NCI-H774 (cell line): ENCODE data around the gene PFDN4.
A peak's percentile ranks its signal among the peaks of the same experiment; 100 is the strongest.

Source experiments
- DNase-seq: peaks from one replicate; lab custom pipeline; 2025; lab: John Stamatoyannopoulos, UW

Gene PFDN4

DNA sequence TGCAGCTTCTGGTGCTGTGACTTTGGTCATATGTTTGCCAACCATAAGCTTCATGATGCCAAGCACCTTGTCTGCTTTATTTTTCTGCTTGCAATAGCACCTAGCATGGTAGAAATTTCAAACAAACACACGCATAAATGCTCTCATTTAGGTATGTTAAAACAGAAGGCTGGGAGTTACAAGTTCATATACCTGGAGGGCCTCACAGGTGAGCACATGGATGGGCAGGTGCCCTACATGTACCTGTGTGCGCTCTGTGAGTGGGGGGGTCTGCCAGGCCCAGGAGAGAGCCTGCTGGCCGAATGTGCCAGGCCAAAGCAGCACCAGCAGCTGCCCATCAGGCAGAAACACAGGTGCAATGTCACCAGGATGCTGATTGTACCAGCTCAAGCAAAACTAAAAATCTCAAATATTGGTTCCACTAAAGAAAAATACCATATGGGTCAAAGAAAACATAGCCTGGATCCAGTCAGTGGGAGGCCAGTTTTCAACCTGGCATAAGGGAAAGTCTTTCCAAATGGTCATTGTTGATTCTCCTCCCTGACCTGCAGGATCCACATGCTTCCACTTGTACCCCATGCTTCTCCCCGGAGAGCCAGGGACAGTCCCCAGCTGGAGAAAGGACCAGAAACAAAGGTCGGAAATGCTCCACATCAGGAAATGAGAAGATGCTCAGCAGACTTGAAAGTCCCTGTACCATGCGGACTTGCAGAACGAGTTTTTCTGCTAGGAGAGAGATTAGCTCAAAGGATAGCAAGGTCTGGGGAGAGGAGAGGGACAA, 7.2 kb upstream of the PFDN4 start:
- no peak for DNase-seq

DNA sequence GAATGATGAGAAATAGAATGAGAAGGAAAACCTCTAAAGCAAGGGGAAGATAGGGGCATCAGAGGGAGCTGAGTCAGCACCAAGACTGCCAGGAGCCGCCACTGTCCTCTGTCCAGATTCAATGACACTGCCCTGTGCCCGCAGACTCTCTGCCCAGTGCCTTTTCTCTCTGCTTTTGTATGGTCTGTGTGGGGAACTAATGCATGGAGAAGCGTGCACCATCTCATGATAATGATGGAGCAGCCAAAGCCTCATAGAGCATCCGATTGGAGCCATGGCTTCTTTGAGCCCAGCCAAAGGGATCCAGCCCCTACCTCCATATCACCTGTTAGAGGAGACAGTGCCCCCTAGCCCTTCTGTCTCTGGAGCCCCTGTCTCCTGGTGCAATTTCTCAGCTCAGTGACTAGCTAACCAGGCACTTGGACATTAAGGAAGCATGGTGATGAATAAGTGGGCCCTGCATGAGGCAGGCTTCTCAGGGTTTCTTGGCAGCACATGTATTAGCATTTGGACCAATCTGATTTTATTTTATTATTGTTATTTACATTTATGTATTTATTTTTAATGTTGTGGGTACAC, 6.5 kb upstream of the PFDN4 start:
- no peak for DNase-seq

DNA sequence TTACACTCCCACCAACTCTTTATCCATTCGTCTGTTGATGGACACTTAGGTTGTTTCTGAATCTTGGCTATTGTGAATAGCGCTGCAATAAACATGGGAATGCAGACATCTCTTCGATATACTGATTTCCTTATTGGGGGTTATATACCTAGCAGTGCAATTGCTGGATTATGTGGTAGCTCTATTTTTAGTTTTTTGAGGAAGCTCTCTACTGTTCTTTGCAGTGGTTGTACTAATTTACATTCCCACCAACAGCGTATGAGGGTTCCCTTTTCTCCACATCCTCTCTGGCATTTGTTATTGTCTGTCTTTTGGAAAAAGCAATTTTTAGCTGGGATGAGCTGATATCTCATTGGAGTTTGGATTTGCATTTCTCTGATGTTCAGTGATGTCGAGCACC, 4.6 kb upstream of the PFDN4 start:
- no peak for DNase-seq

DNA sequence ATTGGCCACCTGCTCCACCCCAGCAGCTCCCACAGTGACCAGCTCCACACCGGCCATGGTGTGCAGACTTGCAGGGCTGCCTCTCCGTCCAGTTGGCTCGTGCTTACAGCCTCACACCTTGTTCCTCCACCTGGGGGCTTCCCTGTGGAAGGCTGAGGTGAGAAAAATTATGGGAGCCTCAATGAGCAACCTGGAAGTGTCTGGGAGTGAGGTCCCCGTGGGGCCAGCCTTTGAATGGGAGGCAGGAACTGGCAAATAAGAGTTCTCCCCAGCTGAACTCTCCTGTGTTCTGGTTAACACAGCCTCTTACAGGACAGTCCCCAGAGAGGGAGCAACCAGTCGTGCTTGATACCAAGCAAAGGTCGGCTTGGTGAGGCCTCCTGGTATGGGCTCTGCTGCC, 3.8 kb upstream of the PFDN4 start:
- DNase-seq = no peak

DNA sequence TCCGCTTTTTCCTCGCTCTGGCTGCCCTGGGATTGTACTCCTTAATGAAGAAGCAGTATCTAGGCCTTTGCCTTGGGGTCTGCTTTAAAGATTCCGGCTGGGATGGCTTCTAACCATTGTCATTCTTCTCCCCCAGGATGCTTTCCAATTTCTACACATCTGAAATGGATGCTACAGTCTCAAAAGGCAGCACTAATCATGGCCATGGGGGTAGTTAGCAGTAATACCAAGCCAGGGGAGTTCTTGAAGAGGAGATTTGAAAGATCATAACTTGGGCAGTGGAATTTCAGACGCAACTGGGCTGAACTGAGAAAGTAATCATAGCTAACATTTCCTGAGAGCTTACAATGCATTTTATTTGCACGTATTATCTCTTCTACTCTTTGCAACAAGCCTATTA, 3.4 kb upstream of the PFDN4 start:
- no peak for DNase-seq

DNA sequence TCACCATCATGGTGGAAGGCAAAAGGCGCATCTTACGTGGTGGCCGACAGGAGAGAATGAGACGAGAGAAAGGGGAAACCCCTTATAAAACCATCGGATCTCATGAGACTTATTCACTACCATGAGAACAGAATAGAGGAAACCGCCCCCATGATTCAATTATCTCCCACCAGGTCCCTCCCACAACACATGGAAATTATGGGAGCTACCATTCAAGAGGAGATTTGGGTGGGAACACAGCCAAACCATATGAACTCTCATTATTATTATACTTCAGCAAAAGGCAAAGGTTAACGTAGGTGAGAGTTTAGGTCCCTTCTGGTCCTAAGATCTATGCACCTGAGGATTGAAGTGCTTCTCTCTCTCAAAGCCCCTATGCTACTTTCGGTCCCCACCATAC, 2.4 kb upstream of the PFDN4 start:
- no peak for DNase-seq

DNA sequence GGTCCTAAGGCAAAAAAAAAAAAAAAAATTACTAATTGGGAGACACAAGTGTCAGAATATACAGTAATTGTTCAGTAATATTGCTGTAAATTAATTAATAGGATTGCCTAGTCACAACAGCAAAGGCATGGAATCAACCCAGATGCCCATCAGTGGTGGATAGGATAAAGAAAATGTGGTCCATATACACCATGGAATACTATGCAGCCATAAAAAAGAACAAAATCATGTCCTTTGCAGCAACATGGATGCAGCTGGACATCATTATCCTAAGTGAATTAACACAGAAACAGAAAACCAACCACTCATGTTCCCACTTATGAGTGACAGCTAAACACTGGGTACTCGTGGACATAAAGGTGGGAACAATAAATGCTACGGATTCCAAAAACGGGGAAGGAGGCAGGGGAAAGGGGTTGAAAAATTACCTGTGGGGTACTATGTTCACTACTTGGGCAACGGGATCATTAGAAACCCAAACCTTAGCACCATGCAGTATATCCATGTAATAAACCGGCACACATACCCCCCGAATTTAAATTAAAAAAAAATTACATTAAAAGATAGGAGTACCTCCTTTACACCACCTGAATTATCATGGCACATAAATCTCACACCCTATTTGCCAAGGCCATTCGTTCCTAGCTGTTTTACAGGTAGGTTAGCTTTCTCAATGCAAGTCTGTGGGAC, 689 bp upstream of the PFDN4 start:
- DNase-seq = no peak

DNA sequence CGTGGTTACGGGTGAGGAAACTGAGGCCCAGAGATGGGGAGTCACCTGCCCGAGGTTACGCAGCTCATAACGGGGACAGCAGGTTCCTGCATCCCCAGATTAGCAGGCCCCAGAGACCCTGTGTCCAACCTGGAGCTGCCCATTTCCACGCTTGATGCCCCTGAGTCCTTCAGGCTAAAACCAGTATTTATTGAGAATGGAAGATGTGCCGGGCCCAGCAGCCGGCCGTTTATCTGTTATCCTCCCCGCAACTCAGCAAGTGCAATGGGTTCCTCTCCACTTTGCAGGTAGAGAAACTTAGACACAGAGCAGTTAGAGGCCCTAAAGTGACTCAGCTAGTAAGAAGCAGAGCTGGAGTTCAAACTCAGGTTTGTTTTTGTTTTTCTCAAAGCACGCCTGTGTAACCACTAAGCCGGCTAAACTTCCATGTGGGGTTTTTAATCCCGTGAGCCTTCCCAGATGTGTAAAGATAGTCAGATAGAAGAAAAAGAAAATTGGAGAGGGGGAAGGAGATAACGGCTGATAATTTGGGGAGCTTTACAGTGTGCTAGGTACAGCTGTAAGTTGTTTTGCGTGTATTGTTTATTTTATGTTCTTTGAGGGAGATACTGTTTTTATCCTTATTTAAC, 775 bp downstream of the PFDN4 start:
- DNase-seq = no peak

DNA sequence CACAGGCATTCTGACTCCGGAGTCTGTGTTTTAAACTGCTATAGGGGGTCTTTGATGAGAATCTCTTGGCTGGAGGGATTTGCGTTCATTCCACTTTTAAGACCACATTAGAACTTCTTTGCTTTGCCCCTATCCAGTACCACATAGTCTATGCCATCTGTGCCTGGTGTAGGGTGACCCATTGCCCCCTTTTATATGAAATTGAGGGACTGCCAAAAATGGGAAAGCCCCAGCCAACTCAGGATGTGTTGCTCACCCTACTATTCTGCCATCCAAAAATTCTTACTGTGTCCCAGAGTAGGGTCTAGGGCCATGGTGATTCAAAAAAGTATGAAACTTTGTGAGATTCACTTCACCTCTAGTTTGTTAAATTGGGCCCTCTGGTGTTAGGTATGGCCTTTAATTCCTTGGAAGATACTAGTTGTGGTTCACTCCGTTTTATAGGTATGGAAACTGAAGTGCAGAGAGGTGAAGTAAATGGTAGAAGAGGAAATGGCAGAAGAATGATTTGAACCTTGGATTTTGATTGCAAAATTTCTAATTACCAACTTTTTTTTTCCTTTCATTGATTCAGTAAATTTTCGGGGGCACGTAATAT, 1.4 kb downstream of the PFDN4 start:
- DNase-seq = no peak

DNA sequence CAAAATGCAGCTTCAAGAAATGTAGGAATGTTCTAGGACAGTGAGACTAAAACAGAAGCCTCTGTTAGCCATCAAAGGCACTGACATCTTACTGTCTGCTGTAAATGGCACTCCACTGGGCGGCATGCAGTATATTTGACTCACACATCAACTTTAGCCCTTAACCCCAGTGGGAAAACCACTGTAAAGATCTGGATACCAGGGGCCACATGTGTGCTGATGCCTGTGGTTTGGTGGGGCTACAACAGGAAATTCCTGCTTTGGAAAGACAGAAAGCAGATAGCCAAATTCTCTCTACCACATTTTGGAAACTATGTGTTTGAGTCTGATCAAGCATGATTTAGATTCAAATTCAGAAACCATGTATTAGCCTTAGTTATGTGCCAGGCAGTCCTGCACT, 4.3 kb downstream of the PFDN4 start:
- DNase-seq = no peak

DNA sequence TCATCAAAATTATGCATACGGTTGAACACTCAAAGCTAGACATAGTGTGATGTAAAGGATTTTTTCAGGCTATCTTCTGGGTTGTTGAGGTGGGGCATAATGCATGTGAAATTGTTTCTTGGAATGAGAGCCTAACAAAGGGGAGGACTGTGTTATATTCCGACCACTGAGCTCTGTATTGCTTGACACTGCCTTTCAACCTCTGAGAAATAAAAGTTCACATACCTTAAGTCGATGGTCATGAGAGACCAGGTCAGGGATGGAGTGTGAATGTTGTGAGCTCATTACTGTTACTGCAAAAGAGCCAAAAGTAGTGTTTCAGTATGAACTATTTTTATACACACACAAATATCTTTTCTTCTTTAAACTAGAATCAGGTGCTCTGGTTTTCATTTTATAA, 5.0 kb downstream of the PFDN4 start:
- no peak for DNase-seq

DNA sequence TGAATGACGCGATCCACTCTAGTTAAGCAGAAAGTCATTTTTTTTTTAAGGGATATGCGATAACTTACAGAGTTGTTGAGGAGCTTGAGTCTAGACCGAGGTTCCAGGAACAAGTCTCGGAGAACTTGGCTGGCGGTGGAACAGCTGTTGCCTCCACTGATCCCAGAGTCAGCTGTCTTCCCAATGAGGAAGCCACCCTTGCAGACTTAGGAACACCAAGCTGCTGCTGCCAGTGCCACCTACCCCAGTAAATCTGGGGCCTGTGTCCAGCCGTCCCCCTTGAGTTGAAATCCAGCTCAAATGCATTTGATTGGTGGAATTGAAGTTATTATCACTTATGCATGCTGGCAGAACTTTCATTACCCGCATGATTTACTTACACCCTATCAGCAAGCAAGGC, 6.7 kb downstream of the PFDN4 start:
- no peak for DNase-seq

DNA sequence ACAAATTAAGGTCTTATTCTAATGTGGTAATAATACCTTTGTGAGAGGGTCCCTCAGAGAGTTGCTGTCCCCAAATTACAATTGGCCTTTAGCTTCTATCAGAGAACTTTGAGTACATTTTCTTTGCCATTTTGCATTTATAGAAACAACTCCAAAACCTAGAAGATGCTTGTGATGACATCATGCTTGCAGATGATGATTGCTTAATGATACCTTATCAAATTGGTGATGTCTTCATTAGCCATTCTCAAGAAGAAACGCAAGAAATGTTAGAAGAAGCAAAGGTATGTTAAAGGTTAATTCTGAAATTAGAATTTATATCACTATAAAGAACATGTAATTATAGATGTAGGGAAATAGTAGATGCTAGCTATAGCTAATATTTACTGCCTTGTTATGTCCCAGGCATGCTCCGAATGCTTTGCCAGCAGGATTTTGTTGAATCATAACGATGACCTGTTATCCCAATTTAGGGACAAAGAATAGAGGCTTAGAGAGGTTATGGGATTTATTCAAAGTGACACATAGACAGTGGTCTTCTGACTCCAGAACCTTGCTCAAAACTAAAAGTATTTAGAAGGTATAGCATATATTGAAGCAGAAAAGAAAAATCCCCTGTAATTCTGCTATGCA, 7.4 kb downstream of the PFDN4 start:
- DNase-seq = no peak

DNA sequence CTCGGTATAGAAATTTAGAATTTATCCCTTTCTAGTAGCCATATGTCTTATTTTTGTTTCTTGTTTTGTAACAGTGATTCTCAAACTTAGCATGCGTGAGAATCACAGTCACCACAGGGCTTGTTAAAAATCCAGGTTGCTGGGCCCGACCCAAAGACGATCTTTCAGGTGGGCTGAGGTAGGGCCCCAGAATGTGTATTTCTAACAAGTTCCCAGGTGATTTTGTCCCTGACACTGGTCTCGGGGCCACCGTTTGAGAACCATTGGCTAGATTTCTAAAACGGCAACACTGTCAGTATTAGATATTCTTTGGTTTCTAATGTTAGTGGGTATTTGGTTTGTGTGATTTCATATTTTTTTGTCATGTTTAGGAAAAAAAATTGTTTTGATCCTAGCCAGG, 9.9 kb downstream of the PFDN4 start:
- DNase-seq = no peak

DNA sequence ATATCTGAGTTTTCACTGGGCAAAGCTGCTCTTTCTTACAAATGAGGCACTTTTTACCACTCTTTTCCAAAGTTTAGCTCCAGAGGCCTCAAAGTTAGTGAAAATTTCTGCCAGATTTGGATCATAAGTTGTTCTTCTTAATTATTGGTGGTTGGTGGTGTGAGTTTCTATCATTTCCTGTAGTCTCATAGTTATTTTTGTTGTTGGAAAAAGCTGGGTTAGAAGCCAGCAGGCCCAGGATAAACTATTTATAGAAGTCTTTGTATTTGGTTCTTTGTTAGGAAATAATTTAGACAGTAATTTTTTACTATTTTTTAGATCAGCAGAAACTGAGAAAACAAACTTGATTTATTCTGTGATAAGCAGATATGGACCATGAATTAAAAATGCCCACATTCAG, 10.6 kb downstream of the PFDN4 start:
- no peak for DNase-seq

DNA sequence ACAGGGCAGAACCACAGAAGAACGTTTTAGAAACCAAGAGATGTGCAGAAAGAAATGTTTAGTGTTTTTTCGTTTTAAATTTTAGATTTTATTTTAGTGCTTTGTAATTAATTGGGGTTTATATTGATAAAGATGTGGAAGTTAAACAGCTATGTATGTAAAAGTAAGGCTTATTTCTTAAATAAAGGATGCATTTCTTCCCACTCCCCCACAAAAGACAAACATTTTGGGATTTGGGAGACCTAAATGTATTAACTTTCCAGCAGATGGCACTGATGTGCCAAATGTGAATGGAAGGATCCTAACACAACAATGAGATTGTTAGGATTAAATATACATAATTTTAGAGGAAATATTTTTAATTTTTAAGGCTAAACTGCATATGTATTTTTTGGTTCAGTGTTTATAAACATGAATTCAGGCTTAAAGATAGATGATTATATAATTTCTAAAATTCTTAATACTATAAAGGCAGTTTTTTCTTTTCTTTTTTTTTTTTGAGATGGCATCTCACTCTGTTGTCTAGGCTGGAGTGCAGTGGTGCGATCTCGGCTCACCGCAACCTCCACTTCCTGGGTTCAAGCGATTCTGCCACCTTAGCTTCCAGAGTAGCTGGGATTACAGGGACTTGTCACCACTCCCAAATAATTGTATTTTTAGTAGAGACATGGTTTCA, 12.0 kb downstream of the PFDN4 start:
- DNase-seq = peak; percentile 20

DNA sequence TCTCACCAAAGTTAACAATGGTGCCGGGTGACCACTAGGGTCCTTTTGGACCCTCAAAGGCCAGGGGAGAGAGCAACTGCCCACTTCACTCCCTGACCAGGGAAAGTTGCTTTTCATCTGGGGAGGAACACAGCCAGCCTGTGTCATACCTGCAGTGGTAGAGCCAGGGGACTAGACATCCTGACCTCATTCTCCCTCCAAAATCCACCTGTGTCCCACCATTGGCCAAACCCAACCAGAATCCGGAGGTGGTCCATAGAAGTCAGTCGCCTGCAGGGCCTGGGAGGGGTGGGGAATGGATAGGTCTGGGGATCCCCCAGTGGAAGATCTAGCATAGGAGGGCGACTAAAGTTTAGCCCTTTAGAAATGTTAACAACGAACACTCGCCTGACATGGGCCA, 12.8 kb downstream of the PFDN4 start:
- DNase-seq = no peak

DNA sequence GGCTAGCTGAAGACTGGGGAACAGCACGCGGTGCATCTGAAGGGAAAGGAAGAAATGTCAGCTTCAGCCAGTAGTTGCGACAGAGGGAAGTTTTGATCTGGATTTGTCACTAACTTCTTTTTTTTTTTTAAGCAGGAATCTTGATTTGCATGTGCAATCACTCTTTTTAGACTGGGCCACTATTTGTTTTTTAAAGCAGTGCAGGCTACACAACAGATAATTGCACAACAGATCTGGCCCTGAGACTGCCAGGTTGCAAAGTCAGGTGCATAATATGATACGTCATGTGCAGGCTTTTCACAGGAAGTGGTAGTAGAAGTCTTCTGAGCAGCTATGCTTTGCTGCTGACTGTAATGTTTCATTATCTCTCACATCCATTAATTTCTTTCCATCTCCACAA, 13.5 kb downstream of the PFDN4 start:
- no peak for DNase-seq

DNA sequence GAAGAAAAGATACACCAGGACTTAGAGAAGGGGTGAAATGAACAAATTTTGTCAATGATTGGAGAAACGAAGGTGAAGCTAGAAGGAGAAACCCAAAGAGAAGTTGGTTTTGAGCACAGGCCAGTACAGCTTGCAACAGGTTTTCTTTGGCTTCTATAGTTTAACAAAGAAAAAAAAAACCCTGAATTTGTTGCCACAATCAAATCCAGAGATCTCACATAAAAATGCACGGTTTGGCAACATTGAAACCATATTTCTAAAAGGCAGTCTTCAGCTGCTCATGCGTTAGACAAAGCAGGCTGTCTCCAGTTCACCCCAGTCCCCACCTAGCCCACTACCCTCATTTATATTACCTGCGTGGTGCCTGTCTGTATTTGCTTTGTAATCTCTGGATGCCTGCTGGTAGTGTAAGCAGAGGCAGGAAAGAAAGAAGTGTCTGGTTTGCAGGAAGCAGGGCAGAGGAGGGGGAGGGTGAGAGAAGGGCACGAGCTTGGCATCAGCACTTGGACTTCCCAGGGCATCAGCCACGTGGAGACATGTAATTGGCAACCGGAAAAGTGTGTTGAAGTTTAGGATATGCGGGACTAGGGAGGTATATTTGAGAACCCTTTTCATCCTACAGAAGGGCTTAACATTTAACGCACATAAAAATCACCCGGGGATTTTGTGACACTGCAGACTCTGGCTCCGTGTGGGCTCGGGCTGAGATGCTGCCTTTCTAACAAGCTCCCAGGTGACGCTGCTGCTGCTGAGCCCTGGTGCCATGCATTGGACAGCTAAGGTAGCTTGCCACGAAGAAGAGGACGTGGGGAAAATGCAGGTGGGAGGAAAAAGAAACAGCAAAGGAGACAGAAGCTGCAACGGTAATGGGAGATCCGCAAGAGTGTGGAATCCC, 14.4 kb downstream of the PFDN4 start:
- DNase-seq = peak; percentile 19

DNA sequence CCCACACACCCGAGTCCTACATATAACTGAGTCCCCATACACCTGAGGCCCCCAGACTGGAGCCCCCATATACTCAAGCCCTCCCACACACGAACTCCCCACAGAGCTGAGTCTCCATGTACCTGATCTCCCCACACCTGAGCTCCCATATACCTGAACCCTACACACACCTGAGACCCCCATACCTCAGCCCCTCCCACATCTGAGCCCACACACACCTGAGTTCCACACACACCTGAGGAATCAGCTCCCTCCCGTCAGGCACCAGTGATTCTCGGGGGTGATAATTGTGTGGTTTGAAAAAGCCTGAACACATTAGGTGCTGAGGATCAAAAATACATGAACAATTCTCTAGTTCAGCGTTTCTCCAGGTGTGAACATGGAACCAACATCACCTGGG, 15.4 kb downstream of the PFDN4 start:
- DNase-seq = no peak

DNA sequence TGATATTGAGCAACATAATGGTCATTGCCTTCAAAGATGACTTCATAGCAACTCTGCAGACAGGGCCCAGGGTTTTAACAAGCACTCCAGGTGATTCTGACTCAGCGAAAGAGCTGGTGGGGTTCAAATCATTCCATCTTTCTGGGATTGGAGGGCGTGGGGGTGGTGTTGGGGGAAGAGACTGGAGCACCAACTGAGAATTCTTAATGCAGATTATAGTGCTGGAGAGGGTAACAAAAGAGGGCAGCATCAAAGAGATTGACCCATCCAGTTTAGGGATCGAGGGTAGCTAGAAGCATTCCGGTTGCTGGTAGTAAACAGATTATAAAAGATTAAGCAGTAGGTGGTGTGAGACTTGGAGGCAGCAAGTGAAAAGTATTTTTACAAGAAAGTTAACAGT, 15.9 kb downstream of the PFDN4 start:
- DNase-seq = no peak
